ENCODE results near the gene CCDC24.

The CCDC24 gene

DNA sequence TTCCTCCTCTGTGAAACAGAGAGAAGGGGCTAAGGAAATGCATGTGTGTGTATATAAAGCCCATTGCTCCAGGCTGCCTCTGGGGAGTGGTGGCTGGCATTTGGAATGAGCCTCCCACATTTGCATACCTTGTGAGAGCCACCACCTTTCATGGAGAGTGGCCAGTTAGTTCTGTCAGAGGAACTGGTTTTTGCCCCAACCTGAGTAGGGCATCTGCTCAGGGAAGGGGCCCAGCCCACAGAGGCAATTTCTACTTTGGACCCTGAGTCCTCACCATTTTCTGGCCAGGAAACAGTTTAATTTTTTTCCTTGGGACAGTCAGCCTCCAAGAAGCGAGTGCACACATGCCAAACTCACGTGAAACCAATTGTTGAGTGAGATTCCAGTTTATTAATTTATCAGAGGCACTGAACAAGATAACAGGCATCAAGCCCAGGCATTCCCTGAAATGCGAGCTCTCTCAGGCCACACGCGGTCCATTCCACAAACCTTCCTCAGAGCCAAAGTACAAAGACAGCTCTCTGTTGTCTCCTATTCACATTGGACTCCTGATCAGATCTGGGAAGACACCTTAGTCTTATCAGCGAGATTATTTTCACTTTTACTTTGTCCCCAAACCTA lies 40.9 kb downstream of the CCDC24 start:
- Histone ChIP-seq H3K56ac (ENCODE audit: low read length) (peak overlapping the region; percentile 99), H3K18ac (ENCODE audit: low read length) (peak overlapping the region; percentile 78), H3K23ac (ENCODE audit: low read length) (no peak overlapping the region), H2BK15ac (replicated peaks; ENCODE audit: low read depth) (no peak overlapping the region), H2BK120ac (ENCODE audit: low read depth, low read length) (no peak overlapping the region), H4K8ac (ENCODE audit: low read depth, low read length) (no peak overlapping the region), H3K9ac (ENCODE audit: low read length) (peak overlapping the region; percentile 97), H3K4ac (ENCODE audit: low read depth, low read length) (peak overlapping the region; percentile 74), H3K27ac (ENCODE audit: low read depth, low read length) (no peak overlapping the region), H3K27me3 (ENCODE audit: insufficient read depth, low read length, poor library complexity) (no peaks in the 10 kb centered on the region), H3K79me1 (ENCODE audit: low read length) (peaks cover 9% of the 10 kb centered on the region), H3K36me3 (ENCODE audit: control insufficient read depth, insufficient read depth, low read length) (no peaks in the 10 kb centered on the region), H3K79me2 (ENCODE audit: control insufficient read depth, insufficient read depth, low read length) (peaks cover 2% of the 10 kb centered on the region), H3K4me2 (ENCODE audit: low read length) (peak overlapping the region; percentile 70), H3K4me1 (ENCODE audit: control insufficient read depth, low read depth, low read length) (peaks cover 12% of the 10 kb centered on the region), H2BK5ac (ENCODE audit: low read length) (peak overlapping the region; percentile 89), H2AK5ac (ENCODE audit: low read length) (peak overlapping the region; percentile 97), H4K5ac (ENCODE audit: low read length) (peak overlapping the region; percentile 97), H3K4me3 (ENCODE audit: low read length) (no peak overlapping the region)
- WGBS (ENCODE audit: extremely low coverage, insufficient coverage, low lambda C conversion rate) = no CpG with 5 or more reads among the region's 6 CpGs
- DNase-seq = peak; percentile 59

GRCh38 chr1:44033041-44033575 lies 41.7 kb downstream of the CCDC24 start:
- WGBS (ENCODE audit: extremely low coverage, insufficient coverage, low lambda C conversion rate) = no CpG with 5 or more reads among the region's 8 CpGs
- peaks cover 5% of the 10 kb centered on the region for H3K79me1 ChIP-seq (ENCODE audit: low read length)
- H3K18ac ChIP-seq (ENCODE audit: low read length) = no peak overlapping the region
- no peak overlapping the region for H3K4me2 ChIP-seq (ENCODE audit: low read length)
- H3K4ac ChIP-seq (ENCODE audit: low read depth, low read length) = no peak overlapping the region
- H3K9ac ChIP-seq (ENCODE audit: low read length) = no peak overlapping the region
- peaks cover 2% of the 10 kb centered on the region for H3K79me2 ChIP-seq (ENCODE audit: control insufficient read depth, insufficient read depth, low read length)
- H3K36me3 ChIP-seq (ENCODE audit: control insufficient read depth, insufficient read depth, low read length) = no peaks in the 10 kb centered on the region
- no peak overlapping the region for H4K5ac ChIP-seq (ENCODE audit: low read length)
- no peak overlapping the region for H2BK15ac ChIP-seq (replicated peaks; ENCODE audit: low read depth)
- peaks cover 12% of the 10 kb centered on the region for H3K4me1 ChIP-seq (ENCODE audit: control insufficient read depth, low read depth, low read length)
- H3K27me3 ChIP-seq (ENCODE audit: insufficient read depth, low read length, poor library complexity) = no peaks in the 10 kb centered on the region
- no peak for DNase-seq
- H3K23ac ChIP-seq (ENCODE audit: low read length) = no peak overlapping the region
- H4K8ac ChIP-seq (ENCODE audit: low read depth, low read length) = no peak overlapping the region
- H2BK120ac ChIP-seq (ENCODE audit: low read depth, low read length) = no peak overlapping the region
- no peak overlapping the region for H3K4me3 ChIP-seq (ENCODE audit: low read length)
- H2BK5ac ChIP-seq (ENCODE audit: low read length) = no peak overlapping the region
- no peak overlapping the region for H3K27ac ChIP-seq (ENCODE audit: low read depth, low read length)
- H2AK5ac ChIP-seq (ENCODE audit: low read length) = no peak overlapping the region
- peak overlapping the region; percentile 17 for H3K56ac ChIP-seq (ENCODE audit: low read length)

DNA sequence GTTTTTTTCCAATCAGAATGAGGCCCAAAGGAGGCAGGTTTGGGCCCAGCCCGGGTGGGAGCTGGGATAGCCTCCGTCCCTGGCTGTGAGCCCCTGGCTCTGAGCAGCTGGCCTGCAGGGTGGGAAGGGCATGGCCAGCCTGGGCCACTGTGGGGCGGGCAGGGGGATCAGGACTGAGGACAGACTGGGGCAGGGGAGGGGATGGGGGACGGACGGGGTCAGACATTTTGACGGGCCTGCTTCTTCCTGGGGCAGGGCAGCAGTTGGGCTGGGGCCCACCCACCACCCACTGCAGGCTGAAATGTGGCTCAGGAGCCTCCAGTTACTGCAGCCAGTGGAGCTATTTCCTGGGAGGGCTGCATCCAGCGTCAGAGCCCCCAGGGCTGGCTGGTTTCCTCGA lies 42.4 kb downstream of the CCDC24 start:
- Histone ChIP-seq H3K4me2 (ENCODE audit: low read length) (no peak overlapping the region), H2AK5ac (ENCODE audit: low read length) (no peak overlapping the region), H3K4me1 (ENCODE audit: control insufficient read depth, low read depth, low read length) (peaks cover 12% of the 10 kb centered on the region), H4K8ac (ENCODE audit: low read depth, low read length) (no peak overlapping the region), H3K23ac (ENCODE audit: low read length) (no peak overlapping the region), H3K36me3 (ENCODE audit: control insufficient read depth, insufficient read depth, low read length) (no peaks in the 10 kb centered on the region), H3K4me3 (ENCODE audit: low read length) (no peak overlapping the region), H4K5ac (ENCODE audit: low read length) (no peak overlapping the region), H2BK120ac (ENCODE audit: low read depth, low read length) (no peak overlapping the region), H3K79me1 (ENCODE audit: low read length) (peaks cover 5% of the 10 kb centered on the region), H3K27me3 (ENCODE audit: insufficient read depth, low read length, poor library complexity) (no peaks in the 10 kb centered on the region), H3K4ac (ENCODE audit: low read depth, low read length) (no peak overlapping the region), H2BK15ac (replicated peaks; ENCODE audit: low read depth) (no peak overlapping the region), H3K79me2 (ENCODE audit: control insufficient read depth, insufficient read depth, low read length) (peaks cover 1% of the 10 kb centered on the region), H3K18ac (ENCODE audit: low read length) (no peak overlapping the region), H3K56ac (ENCODE audit: low read length) (peak overlapping the region; percentile 49), H2BK5ac (ENCODE audit: low read length) (no peak overlapping the region), H3K27ac (ENCODE audit: low read depth, low read length) (no peak overlapping the region), H3K9ac (ENCODE audit: low read length) (no peak overlapping the region)
- WGBS (ENCODE audit: extremely low coverage, insufficient coverage, low lambda C conversion rate) = no CpG with 5 or more reads among the region's 8 CpGs
- DNase-seq = no peak

- H3K27ac ChIP-seq (ENCODE audit: low read depth, low read length) = no peak overlapping the region
- H4K8ac ChIP-seq (ENCODE audit: low read depth, low read length) = no peak overlapping the region
- H3K79me1 ChIP-seq (ENCODE audit: low read length) = no peaks in the 10 kb centered on the region
- H2BK5ac ChIP-seq (ENCODE audit: low read length) = no peak overlapping the region
- H3K4me1 ChIP-seq (ENCODE audit: control insufficient read depth, low read depth, low read length) = peaks cover 9% of the 10 kb centered on the region
- no peak overlapping the region for H3K9ac ChIP-seq (ENCODE audit: low read length)
- H3K56ac ChIP-seq (ENCODE audit: low read length) = no peak overlapping the region
- H3K4me3 ChIP-seq (ENCODE audit: low read length) = no peak overlapping the region
- H2BK120ac ChIP-seq (ENCODE audit: low read depth, low read length) = no peak overlapping the region
- H3K4ac ChIP-seq (ENCODE audit: low read depth, low read length) = no peak overlapping the region
- no peak overlapping the region for H2AK5ac ChIP-seq (ENCODE audit: low read length)
- no peak overlapping the region for H3K18ac ChIP-seq (ENCODE audit: low read length)
- no peak overlapping the region for H3K23ac ChIP-seq (ENCODE audit: low read length)
- H3K79me2 ChIP-seq (ENCODE audit: control insufficient read depth, insufficient read depth, low read length) = no peaks in the 10 kb centered on the region
- no peaks in the 10 kb centered on the region for H3K27me3 ChIP-seq (ENCODE audit: insufficient read depth, low read length, poor library complexity)
- DNase-seq = no peak
- H3K36me3 ChIP-seq (ENCODE audit: control insufficient read depth, insufficient read depth, low read length) = no peaks in the 10 kb centered on the region
- WGBS (ENCODE audit: extremely low coverage, insufficient coverage, low lambda C conversion rate) = no CpG with 5 or more reads among the region's 4 CpGs
- no peak overlapping the region for H2BK15ac ChIP-seq (replicated peaks; ENCODE audit: low read depth)
- no peak overlapping the region for H4K5ac ChIP-seq (ENCODE audit: low read length)
- no peak overlapping the region for H3K4me2 ChIP-seq (ENCODE audit: low read length)
Measured at GRCh38 chr1:44034423-44034822, 43.0 kb downstream of the CCDC24 start.

GRCh38 chr1:44034976-44035716 lies 43.7 kb downstream of the CCDC24 start:
- no peak overlapping the region for H3K9ac ChIP-seq (ENCODE audit: low read length)
- no peak overlapping the region for H2BK15ac ChIP-seq (replicated peaks; ENCODE audit: low read depth)
- H2BK5ac ChIP-seq (ENCODE audit: low read length) = peak overlapping the region; percentile 11
- no peak overlapping the region for H3K27ac ChIP-seq (ENCODE audit: low read depth, low read length)
- peaks cover 9% of the 10 kb centered on the region for H3K4me1 ChIP-seq (ENCODE audit: control insufficient read depth, low read depth, low read length)
- H3K27me3 ChIP-seq (ENCODE audit: insufficient read depth, low read length, poor library complexity) = no peaks in the 10 kb centered on the region
- H3K4me2 ChIP-seq (ENCODE audit: low read length) = no peak overlapping the region
- H3K23ac ChIP-seq (ENCODE audit: low read length) = no peak overlapping the region
- DNase-seq = no peak
- no peak overlapping the region for H2BK120ac ChIP-seq (ENCODE audit: low read depth, low read length)
- H4K8ac ChIP-seq (ENCODE audit: low read depth, low read length) = no peak overlapping the region
- no peaks in the 10 kb centered on the region for H3K79me1 ChIP-seq (ENCODE audit: low read length)
- H3K18ac ChIP-seq (ENCODE audit: low read length) = no peak overlapping the region
- H3K36me3 ChIP-seq (ENCODE audit: control insufficient read depth, insufficient read depth, low read length) = no peaks in the 10 kb centered on the region
- no peak overlapping the region for H4K5ac ChIP-seq (ENCODE audit: low read length)
- H3K56ac ChIP-seq (ENCODE audit: low read length) = peak overlapping the region; percentile 37
- peak overlapping the region; percentile 85 for H2AK5ac ChIP-seq (ENCODE audit: low read length)
- H3K79me2 ChIP-seq (ENCODE audit: control insufficient read depth, insufficient read depth, low read length) = no peaks in the 10 kb centered on the region
- H3K4me3 ChIP-seq (ENCODE audit: low read length) = no peak overlapping the region
- no peak overlapping the region for H3K4ac ChIP-seq (ENCODE audit: low read depth, low read length)
- WGBS (ENCODE audit: extremely low coverage, insufficient coverage, low lambda C conversion rate) = no CpG with 5 or more reads among the region's 11 CpGs

Data from mesendoderm (in vitro differentiated cells).